A204.1 (cell line): Measurements from ENCODE around the gene NIT2.
A peak's percentile ranks its signal among the peaks of the same experiment; 100 is the strongest.

Experiments used
- FAIRE-seq: peaks from 2 replicates; lab custom pipeline; 2012; peaks lifted over from hg19 to GRCh38; lab: Jason Lieb, UNC

Gene NIT2

GRCh38 chr3:100396967-100397366 is 62.4 kb downstream of the NIT2 start:
- FAIRE-seq: no peak

- FAIRE-seq: no peak
Measured at GRCh38 chr3:100399341-100400071, 64.9 kb downstream of the NIT2 start.

- no peak for FAIRE-seq
Measured at GRCh38 chr3:100400419-100400779, 65.8 kb downstream of the NIT2 start.

GRCh38 chr3:100400780-100401673 is 66.5 kb downstream of the NIT2 start, which contains the start of the genes LNP1 and TOMM70:
Gene LNP1, plus strand, starts transcription at chr3:100401539. Its CDS starts 28,191 bp downstream, at chr3:100429730.
Gene TOMM70, minus strand, starts transcription at chr3:100401089. Its CDS starts 140 bp downstream, at chr3:100400949.
- FAIRE-seq: peak; percentile 87

GRCh38 chr3:100401674-100402041 is 67.1 kb downstream of the NIT2 start:
- no peak for FAIRE-seq

GRCh38 chr3:100402256-100402655 is 67.7 kb downstream of the NIT2 start:
- peak; percentile 82 for FAIRE-seq

GRCh38 chr3:100402891-100403290 is 68.3 kb downstream of the NIT2 start:
- FAIRE-seq: peak; percentile 59

- no peak for FAIRE-seq
Measured at GRCh38 chr3:100403362-100404249, 69.0 kb downstream of the NIT2 start.

- FAIRE-seq: no peak
Measured at GRCh38 chr3:100404250-100404548, 69.6 kb downstream of the NIT2 start.

- FAIRE-seq: no peak
Measured at GRCh38 chr3:100407164-100407563, 72.6 kb downstream of the NIT2 start.

GRCh38 chr3:100407977-100408532 is 73.5 kb downstream of the NIT2 start:
- FAIRE-seq: no peak
